DND-41 (cell line): ENCODE measurements around the gene SLC10A4.

Experiments
- CTCF ChIP-seq: IDR thresholded peaks from 2 replicates; pipeline ENCODE4 v1.5.1; 2012; ENCODE audit warnings: borderline replicate concordance, low read length, moderate library complexity, mild to moderate bottlenecking; ENCODE audit not compliant: poor library complexity, severe bottlenecking; ENCODE audit errors: extremely low read depth
- EZH2 ChIP-seq: IDR thresholded peaks from 3 replicates; pipeline ENCODE4 v1.6.1; 2012; ENCODE audit warnings: borderline replicate concordance, low read depth, mild to moderate bottlenecking, moderate library complexity, low read length, inconsistent platforms; ENCODE audit not compliant: severe bottlenecking

- TF ChIP-seq CTCF (no peak), EZH2 (no peak)
Observed at GRCh38 chr4:48475770-48476169, 7.4 kb upstream of the SLC10A4 start.
